Activated gamma-delta T cell treated with anti-CD3 and anti-CD28 coated beads, Interleukin-2, amount 50 U/mL, for 16 hours (primary cell): Measurements from ENCODE around the gene LTBP1.
"Not testable (repeated sequence)": the region's sequence is repeated elsewhere in the genome, so short reads cannot be mapped to it uniquely, and the experiment has no call there.

Experiments used
- DNase-seq: peaks from one replicate; pipeline ENCODE4 v3.0.0-alpha.2; 2020; ENCODE audit warnings: low read depth

LTBP1 gene

GRCh38 chr2:33142810-33143209 is 196.1 kb downstream of the LTBP1 start:
- DNase-seq, result no peak

GRCh38 chr2:33144243-33144642 is 197.5 kb downstream of the LTBP1 start:
- DNase-seq, result no peak

GRCh38 chr2:33145459-33145858 is 198.7 kb downstream of the LTBP1 start:
- no peak for DNase-seq

GRCh38 chr2:33146102-33146501 is 199.3 kb downstream of the LTBP1 start:
- no peak for DNase-seq

- no peak for DNase-seq
These were observed 206.3 kb downstream of the LTBP1 start for GRCh38 chr2:33153008-33153407.

- DNase-seq, result no peak
These were observed 211.8 kb downstream of the LTBP1 start for GRCh38 chr2:33158482-33159003.

GRCh38 chr2:33160191-33160590 is 213.4 kb downstream of the LTBP1 start:
- DNase-seq, result no peak

- DNase-seq, result no peak
These were observed 219.6 kb downstream of the LTBP1 start for GRCh38 chr2:33166287-33166881.

GRCh38 chr2:33167622-33168245 is 221.0 kb downstream of the LTBP1 start:
- DNase-seq, result no peak

GRCh38 chr2:33168425-33168824 is 221.7 kb downstream of the LTBP1 start:
- DNase-seq, result no peak

- DNase-seq, result no peak
These were observed 222.2 kb downstream of the LTBP1 start for GRCh38 chr2:33168922-33169321.

GRCh38 chr2:33170251-33170650 is 223.5 kb downstream of the LTBP1 start:
- DNase-seq, result not testable (repeated sequence)

GRCh38 chr2:33177627-33178026 is 230.9 kb downstream of the LTBP1 start:
- DNase-seq, result no peak

- DNase-seq, result no peak
These were observed 231.5 kb downstream of the LTBP1 start for GRCh38 chr2:33178209-33178608.

GRCh38 chr2:33180915-33181314 is 234.2 kb downstream of the LTBP1 start:
- DNase-seq, result no peak

GRCh38 chr2:33181466-33181865 is 234.7 kb downstream of the LTBP1 start:
- DNase-seq, result no peak

GRCh38 chr2:33184041-33184440 is 237.3 kb downstream of the LTBP1 start:
- no peak for DNase-seq

- DNase-seq, result no peak
These were observed 240.2 kb downstream of the LTBP1 start for GRCh38 chr2:33186937-33187336.

- DNase-seq, result no peak
These were observed 242.0 kb downstream of the LTBP1 start for GRCh38 chr2:33188799-33189198.

- no peak for DNase-seq
These were observed 243.7 kb downstream of the LTBP1 start for GRCh38 chr2:33190393-33190937.

GRCh38 chr2:33195891-33196290 is 249.1 kb downstream of the LTBP1 start:
- DNase-seq, result no peak

- no peak for DNase-seq
These were observed 249.9 kb downstream of the LTBP1 start for GRCh38 chr2:33196700-33197099.

GRCh38 chr2:33197198-33197938 is 250.6 kb downstream of the LTBP1 start:
- no peak for DNase-seq
